ENCODE results near the gene KLK2. TPM values are rescaled to one million over a fixed set of nuclear protein-coding genes. Genes with fewer than 3 reads are reported as not detected.

The KLK2 gene
- total and polyA plus RNA-seq, 2 of the 13 experiments (the other 11 are each of a cell fraction or from before 2014, with no cell fraction given), result 0.11 TPM; not detected in 1

GRCh38 chr19:50910722-50911121, 37.5 kb downstream of the KLK2 start:
- 12% methylated on average over 4 of the region's 4 CpGs for WGBS (ENCODE audit: low lambda C conversion rate)
- TF ChIP-seq MAZ (IDR thresholded peaks at IDR 0.05; ENCODE audit: borderline replicate concordance, low read depth, low read length), result no peak
- no peak for TF ChIP-seq MAZ (CRISPR knock-in tag; IDR thresholded peaks at IDR 0.05; ENCODE audit: low read depth)
- no peak for TF ChIP-seq ZNF768 (CRISPR knock-in tag; IDR thresholded peaks at IDR 0.05)
- no peak for TF ChIP-seq PHF20 (CRISPR knock-in tag; IDR thresholded peaks at IDR 0.05)
- TF ChIP-seq EEA1 (CRISPR knock-in tag; IDR thresholded peaks at IDR 0.05; ENCODE audit: borderline replicate concordance), result no peak
- no peak for TF ChIP-seq SMAD3 (CRISPR knock-in tag; IDR thresholded peaks at IDR 0.05)
- POLR2A ChIA-PET, result no interaction called here
- no peak overlapping the region for H3K4me3 ChIP-seq (replicated peaks in 1 of 3; ENCODE audit: insufficient read depth in 1 of 3, low read depth in 2 of 3, low read length in 3 of 3)
- no peaks in the 10 kb centered on the region for H3K4me1 ChIP-seq (ENCODE audit: insufficient read depth, low read length)
- no peaks in the 10 kb centered on the region for H3K79me2 ChIP-seq (ENCODE audit: insufficient read depth, low read length)
- BruUV-seq (replicated peaks), result no TSS peak
- peaks cover 3 to 36% of the 10 kb centered on the region in 2 experiments for H3K27me3 ChIP-seq (ENCODE audit: control insufficient read depth in 1 of 2, insufficient read depth in 2 of 2, low read length in 2 of 2)
- H4K20me1 ChIP-seq (ENCODE audit: insufficient read depth, low read length), result no peaks in the 10 kb centered on the region
- FAIRE-seq (no peak), ATAC-seq (no peak), DNase-seq (ENCODE audit: low spot score) (no peak)
- no peaks in the 10 kb centered on the region for H3K36me3 ChIP-seq (replicated peaks in 1 of 2; ENCODE audit: control insufficient read depth in 1 of 2, insufficient read depth in 2 of 2, low read length in 2 of 2)
- intact Hi-C loops (cut with micrococcal nuclease; ENCODE audit: unreplicated experiment) (no loop called here), in situ Hi-C loops (cut with HindIII; ENCODE audit: extremely low pct_ligation_motif_present, low pct_unique_long_range_greater_than_20kb) (no loop called here)
- H3K9me3 ChIP-seq (ENCODE audit: low read length), result no peaks in the 10 kb centered on the region
- H3K4me2 ChIP-seq (ENCODE audit: low read depth, low read length), result no peak overlapping the region
- no peak overlapping the region for H2AFZ ChIP-seq (ENCODE audit: low read length)
- CTCF ChIA-PET (ENCODE audit: low intra/inter-chr PET ratio, low total read pairs), result no interaction called here
- no peak overlapping the region for H3K27ac ChIP-seq (ENCODE audit: extremely low read length, insufficient read depth, low read length)
- H3K9ac ChIP-seq (ENCODE audit: insufficient read depth, low read depth, low read length), result no peak overlapping the region

- Histone ChIP-seq H3K27me3 (ENCODE audit: control insufficient read depth in 1 of 2, insufficient read depth in 2 of 2, low read length in 2 of 2) (peaks cover 3 to 39% of the 10 kb centered on the region in 2 experiments), H3K27ac (ENCODE audit: extremely low read length, insufficient read depth, low read length) (no peak within 1 kb of the TSS), H3K9me3 (ENCODE audit: low read length) (no peaks in the 10 kb centered on the region), H3K4me3 (replicated peaks in 1 of 3; ENCODE audit: insufficient read depth in 1 of 3, low read depth in 2 of 3, low read length in 3 of 3) (no peak within 1 kb of the TSS), H3K79me2 (ENCODE audit: insufficient read depth, low read length) (no peaks in the 10 kb centered on the region), H3K9ac (ENCODE audit: insufficient read depth, low read depth, low read length) (no peak within 1 kb of the TSS), H3K4me1 (ENCODE audit: insufficient read depth, low read length) (no peaks in the 10 kb centered on the region), H3K4me2 (ENCODE audit: low read depth, low read length) (no peak within 1 kb of the TSS), H2AFZ (ENCODE audit: low read length) (no peak within 1 kb of the TSS), H4K20me1 (ENCODE audit: insufficient read depth, low read length) (no peaks in the 10 kb centered on the region), H3K36me3 (replicated peaks in 1 of 2; ENCODE audit: control insufficient read depth in 1 of 2, insufficient read depth in 2 of 2, low read length in 2 of 2) (no peaks in the 10 kb centered on the region)
- no TSS peak for BruUV-seq (replicated peaks)
- intact Hi-C loops (cut with micrococcal nuclease; ENCODE audit: unreplicated experiment), result no loop called here
- no peak for DNase-seq (ENCODE audit: low spot score)
- CTCF ChIA-PET (ENCODE audit: low intra/inter-chr PET ratio, low total read pairs), result no interaction called here
- ATAC-seq, result no peak
- WGBS (ENCODE audit: low lambda C conversion rate), result 28% methylated on average over 6 of the region's 9 CpGs
- no peak for FAIRE-seq
- in situ Hi-C loops (cut with HindIII; ENCODE audit: extremely low pct_ligation_motif_present, low pct_unique_long_range_greater_than_20kb), result no loop called here
- POLR2A ChIA-PET, result no interaction called here
- TF ChIP-seq JDP2 (CRISPR knock-in tag; IDR thresholded peaks at IDR 0.05; ENCODE audit: borderline replicate concordance), result no peak
- TF ChIP-seq NBN (conservative IDR thresholded peaks at IDR 0.05), result no peak
- no peak for TF ChIP-seq KLF11 (CRISPR knock-in tag; IDR thresholded peaks at IDR 0.05)
- TF ChIP-seq XBP1 (CRISPR knock-in tag; IDR thresholded peaks at IDR 0.05), result no peak
- TF ChIP-seq MTERF4 (CRISPR knock-in tag; IDR thresholded peaks at IDR 0.05), result no peak
- TF ChIP-seq HNF4G (IDR thresholded peaks at IDR 0.05; ENCODE audit: borderline replicate concordance, low read depth, low read length), result no peak
- TF ChIP-seq HNF4G (CRISPR knock-in tag; IDR thresholded peaks at IDR 0.05; ENCODE audit: borderline replicate concordance, low read depth), result no peak
- no peak for TF ChIP-seq SAFB2 (CRISPR knock-in tag; IDR thresholded peaks at IDR 0.05; ENCODE audit: borderline replicate concordance, low read depth)
- TF ChIP-seq E2F1 (CRISPR knock-in tag; IDR thresholded peaks at IDR 0.05), result no peak
Observed at GRCh38 chr19:50911206-50912101, 38.2 kb downstream of the KLK2 start, which contains the start of gene KLK4. Gene KLK4, minus strand, starts transcription at chr19:50911395. Its CDS starts 657 bp downstream, at chr19:50910738.

Measured in HepG2 (cell line).